Posterior cingulate gyrus (tissue), 11 donors: ENCODE measurements around the gene HEXD.
"Not testable (repeated sequence)": the region's sequence is repeated elsewhere in the genome, so short reads cannot be mapped to it uniquely, and the experiment has no call there.

Source experiments
- DNase-seq, 10 donors: peaks; one replicate each; pipeline versions ENCODE4 v3.0.0 to v3.0.0-alpha.2; 2020 to 2021; ENCODE audit warnings: mixed read lengths in 3 of 10
- intact Hi-C: fragments of 100-400 bp; cut with DNase I; formaldehyde crosslinking; loops from one replicate; pipeline ENCODE4 v1.15.1; 2023

HEXD gene

DNA sequence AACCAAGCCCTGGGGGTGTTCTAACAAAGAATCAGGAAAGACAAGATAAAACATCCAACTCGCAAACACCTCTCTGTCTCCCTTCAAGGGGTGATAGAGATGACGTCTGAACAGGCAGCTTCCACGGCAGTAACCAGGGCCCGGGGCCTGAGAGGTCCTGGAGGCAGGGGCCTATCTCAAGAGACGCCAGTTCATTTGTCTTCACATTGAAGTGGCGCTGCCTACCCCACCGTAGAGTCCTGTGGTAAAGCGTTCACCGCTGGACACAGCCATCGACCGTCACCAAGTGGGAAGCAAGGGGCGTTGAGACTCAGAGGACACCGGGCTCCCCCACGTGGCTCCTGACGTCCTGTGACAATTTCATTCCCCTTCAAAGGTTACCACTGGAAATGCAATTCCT is 25.2 kb upstream of the HEXD start:
- DNase-seq = peak in 1 of 10 donors; percentile 77
- intact Hi-C loops = no loop called here

DNA sequence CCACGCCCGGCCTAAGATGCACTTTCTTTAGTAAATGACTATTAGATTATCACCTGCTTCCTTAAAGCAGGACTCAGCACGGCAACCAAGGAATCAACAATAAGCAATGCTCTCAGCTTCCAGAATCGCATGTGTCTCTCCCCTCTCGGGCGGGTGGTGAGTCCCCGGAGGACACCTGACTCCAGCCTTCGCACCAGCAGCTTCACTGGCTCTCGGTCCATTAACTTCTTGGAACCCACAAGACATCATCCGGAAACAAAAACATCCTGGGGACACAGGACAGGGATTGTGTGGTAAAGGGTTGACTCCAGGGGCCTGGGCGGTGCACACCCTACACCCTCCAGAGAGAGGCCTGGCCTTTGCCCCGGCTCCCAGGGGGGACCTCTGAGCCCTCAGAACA is 23.9 kb upstream of the HEXD start:
- peak in 1 of 10 donors; percentile 14 for DNase-seq
- intact Hi-C loops = no loop called here

DNA sequence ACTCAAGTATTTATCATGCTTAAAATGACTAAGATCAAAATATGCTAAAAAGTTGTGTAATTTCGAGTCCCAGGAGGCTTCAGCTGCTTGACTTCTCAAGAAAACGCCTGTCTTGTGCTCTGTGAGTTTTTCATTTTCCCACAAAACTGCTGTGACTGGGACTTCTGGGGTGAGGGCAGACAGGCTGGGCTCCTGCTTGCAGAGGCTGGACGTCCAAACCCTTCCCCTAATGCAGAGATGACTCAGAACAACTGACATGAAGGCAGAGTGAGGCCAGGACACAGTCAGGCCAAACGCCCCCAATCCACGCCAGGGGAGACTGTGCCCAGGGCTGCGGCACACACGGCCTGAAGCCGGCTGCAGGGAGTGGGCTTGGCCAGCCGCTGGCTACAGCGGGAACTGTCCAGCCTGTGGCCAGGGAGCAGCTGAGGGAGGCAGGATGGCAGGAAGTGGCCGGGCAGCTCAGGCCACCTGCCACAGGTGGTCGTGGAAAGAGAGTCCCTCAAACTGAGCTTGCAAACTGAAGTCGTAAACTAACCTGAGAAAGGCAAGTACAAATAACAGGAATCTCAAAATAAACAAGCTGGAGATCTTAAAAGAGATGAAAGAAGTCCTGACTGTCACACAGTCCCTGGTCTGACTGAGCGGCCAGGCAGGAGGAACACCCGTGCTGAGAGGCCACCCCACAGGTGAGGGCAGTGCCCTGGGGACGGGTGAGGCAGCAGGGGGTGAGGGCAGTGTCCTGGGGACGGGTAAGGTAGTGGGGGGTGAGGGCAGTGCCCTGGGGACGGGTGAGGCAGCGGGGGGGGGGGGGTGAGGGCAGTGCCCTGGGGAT is 21.3 kb upstream of the HEXD start:
- peak in 3 of 10 donors; percentile 31 to 64 (median 57) for DNase-seq

DNA sequence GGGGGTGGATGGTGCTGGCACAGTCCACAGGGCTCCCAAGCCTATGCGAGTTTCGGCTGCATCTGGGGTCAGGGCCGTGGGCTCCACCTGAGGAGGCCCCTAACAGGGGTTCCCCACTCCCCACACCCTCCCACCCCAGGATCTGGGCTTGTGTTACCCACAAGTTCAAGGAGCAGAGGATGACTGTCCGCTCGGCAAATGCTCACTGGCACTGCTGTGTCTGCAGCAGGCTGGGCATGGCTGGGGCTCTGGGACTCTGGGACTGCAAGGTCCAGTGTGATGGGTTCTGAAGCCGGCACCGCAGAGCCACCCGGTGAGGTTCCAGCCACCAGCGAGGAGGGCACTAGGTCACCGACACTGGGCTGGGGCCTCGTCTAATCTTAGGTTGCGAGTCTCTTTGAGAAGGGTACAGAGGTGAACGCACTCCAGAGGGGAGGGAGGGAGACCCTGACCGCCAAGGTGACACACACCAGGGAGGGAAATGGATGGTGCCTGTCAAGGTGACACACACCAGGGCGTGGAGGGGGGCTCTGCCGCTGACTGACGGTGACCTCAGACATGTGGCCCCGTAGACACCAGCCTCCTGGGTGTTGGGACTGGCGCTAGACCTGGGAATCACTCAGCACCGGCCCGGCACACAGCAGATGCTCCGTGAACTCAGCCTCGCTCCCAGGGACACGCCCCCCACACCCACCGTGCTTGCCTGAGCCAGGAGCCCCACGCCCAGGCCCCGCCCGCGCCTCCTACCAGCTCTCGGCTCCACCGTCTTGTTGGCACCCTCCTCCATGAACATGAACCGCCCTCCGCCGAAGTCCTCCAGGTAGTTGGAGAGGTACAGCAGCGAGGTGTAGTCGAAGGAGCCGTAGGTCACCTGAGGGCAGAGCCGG is 20.5 kb upstream of the HEXD start:
- DNase-seq = peak in 3 of 10 donors; percentile 63 to 77 (median 74)

More for the DNA sequence above, 21.3 kb upstream of the HEXD start:
- intact Hi-C loops = no loop called here

DNA sequence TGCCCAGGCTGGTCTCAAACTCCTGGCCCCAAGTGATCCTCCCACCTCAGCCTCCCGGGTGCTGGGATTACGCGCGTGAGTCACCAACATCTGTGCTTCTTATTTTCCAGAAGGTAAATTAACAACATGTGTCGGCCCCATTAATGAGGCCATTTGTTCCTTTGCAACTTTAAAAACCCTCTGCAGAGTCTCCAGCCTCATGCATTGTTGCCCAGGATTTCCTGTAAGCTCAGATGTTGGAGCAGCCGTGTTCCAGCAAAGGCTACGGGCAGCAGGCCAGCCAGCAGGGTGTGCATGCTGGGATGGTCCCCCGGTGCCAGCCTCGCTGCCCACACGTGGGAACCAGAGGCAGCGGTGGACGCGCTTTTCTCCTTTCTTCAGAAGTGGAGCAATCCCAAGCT is 19.1 kb upstream of the HEXD start:
- intact Hi-C loops = no loop called here
- DNase-seq = peak; percentile 39 to 97 (median 81)

More for the DNA sequence above, 20.5 kb upstream of the HEXD start:
- intact Hi-C loops = no loop called here

DNA sequence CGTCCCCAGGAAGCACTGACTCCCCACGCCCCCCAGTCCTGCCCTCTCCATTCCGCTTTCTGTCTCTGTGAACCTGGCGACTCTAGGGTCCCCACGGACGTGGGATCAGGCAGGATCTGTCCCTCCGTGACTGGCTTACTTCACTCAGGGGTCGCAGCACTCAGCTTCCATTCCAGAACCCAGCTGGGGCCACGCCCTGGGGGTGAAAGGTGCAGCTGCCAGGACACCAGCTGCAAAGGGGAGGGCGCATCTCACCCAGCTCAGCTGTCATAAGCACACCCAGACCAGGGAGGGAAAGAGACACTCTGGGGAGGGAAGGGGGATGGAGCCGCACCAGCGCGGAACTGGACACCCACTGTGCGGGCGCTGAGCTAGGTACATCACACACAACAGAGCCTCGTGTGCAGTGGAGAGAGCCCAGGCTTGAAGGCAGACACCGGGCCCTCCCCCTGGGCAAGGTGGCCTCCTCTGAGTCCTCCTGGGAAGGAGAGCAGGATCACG is 18.5 kb upstream of the HEXD start:
- peak in 2 of 10 donors; percentile 61 to 71 for DNase-seq
- intact Hi-C loops = no loop called here

DNA sequence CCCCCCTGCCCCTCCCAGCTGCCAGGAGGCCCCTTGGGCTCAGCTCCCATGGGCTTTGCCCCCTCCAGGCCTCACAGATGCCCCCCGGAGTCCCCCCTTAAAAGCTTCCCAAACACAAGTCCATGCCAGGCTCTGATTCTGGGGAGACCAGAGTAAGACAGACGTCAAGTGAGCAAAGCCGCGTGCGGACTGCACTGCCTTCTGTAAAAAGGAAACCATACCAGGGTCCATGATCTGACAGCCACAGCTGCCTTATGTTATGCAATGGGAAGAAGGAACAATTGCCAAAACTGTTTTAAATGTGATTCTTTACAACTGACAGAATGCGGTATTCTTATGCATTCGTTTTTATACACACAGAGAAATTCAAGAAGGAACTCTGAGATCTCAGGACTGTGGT is 17.9 kb upstream of the HEXD start:
- intact Hi-C loops = no loop called here
- peak in 1 of 10 donors; percentile 74 for DNase-seq

DNA sequence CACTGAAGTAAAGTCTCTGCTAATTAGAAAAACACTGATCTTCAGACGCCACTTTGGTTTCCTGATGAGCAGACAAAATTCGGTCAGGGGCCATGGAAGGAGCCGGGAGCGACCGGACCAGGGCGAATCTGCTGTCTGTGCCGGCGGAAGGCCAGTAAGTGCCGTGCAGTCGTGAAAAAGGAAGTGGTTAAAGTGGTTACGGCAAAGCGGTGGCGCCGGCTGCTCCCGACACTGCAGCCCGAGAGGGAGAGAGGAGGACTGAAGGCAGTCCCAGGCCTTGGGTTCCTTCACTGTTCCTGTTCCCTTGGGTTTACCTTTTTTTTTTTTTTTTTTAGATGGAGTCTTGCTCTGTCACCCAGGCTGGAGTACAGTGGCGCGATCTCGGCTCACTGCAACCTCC is 17.3 kb upstream of the HEXD start:
- peak in 3 of 10 donors; percentile 34 to 88 (median 74) for DNase-seq
- intact Hi-C loops = no loop called here

DNA sequence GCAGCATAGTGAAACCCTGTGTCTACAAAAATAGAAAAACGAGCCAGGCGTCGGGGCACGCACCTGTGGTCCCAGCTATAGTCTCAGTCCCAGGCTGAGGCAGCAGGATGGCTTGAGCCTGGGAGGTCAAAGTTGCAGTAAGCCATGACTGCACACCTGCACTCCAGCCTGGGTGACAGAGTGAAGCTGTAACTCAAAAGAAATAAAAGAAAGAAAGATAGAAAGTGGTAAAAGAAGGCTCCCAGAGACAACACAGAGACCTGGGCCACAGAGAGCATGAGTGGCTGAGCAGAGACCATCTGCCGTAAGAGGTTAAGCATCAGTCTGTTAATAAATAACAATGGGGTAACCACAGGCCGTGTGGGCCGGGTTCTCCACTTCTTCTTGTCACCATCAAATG is 15.3 kb upstream of the HEXD start:
- intact Hi-C loops = no loop called here
- DNase-seq = peak in 1 of 10 donors; percentile 52

DNA sequence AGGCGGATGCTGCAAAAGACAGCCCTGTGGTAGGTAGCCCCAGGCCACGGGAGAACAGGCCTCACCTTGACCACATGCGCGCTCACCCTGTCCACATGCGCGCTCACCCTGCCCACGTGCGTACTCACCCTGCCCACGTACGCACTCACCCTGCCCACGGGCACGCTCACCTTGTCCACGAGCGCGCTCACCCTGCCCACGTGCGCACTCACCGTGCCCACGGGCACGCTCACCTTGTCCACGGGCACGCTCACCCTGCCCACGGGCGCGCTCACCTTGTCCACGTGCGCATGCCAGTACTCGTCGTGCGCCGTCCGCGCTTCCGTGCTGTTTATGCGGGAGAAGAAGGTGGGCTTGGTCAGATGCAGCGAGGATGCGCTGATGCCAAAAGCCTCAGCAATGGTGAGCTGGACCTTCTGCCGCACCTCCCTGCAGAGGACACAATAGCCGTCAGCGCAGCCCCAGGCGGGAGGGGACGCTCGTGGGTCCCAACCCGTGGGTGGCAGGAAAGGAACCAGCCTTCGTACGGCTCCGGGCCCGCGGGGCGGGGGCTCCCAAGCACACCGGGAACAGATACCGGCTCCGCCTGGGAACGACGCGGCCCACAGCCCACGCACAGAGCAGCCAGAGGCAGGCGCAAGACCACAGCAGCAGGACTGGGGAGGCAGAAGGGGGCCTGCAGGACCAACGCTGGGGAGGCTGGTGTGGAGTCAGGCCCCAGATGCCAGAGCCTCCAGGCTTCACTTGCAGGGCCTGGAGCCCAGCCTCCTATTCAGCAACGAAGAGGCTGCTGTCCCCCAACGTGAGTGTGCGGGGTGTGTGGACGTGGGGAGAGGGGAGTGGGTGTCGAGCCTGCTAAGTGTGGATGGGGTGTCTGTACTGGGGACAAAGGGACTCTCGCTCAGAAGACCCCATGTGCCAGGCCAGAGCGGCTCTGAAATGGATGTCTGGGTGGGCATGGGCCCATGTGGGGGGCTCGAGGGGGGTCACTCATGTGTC is 14.2 kb upstream of the HEXD start:
- peak in 1 of 10 donors; percentile 57 for DNase-seq
- intact Hi-C loops = no loop called here

DNA sequence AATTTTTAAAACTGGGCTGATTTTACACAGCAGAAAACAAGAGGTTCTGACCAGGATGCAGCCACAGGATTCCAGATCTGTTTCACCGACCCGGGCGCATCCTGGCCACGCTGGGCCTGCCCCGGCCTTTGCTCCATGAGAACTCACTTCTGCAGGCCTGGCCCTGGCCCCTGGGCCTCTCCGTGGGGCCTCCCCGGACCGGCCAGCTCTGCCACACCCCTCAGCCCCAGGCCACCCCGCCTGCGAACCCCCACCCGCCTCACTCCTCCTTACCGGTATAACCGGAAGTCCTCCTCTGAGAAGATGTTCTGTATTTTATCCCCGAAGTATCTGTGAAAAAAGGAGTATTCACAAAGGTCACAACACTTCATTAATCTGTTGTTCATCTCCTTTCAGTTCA is 13.1 kb upstream of the HEXD start:
- DNase-seq = peak in 1 of 10 donors; percentile 45
- intact Hi-C loops = no loop called here

DNA sequence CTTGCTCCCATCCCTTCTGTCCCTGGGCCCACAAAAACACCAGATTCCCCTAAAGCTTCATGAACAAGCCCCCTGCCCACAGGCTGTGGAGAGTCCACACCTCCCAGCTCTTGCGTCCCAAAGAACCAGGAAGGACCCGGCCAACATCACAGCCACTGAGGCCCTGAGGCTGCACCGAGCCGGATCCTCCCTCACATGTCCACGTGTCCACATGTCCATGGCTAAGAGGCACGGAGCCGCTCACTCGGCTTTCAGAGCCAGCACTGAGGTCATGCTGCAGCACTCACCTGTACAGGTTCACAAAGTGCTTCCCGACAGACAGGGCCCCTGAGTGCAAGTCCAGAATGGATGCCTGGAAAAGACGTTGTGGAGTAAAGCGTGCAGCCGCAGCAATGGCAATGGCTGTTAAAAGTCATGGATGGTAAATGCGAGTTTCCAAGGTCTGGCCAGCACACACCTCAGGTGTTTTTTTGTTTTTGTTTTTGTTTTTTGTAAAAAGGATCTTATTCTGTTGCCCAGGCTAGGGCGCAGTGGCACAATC is 11.9 kb upstream of the HEXD start:
- intact Hi-C loops = no loop called here
- peak in 1 of 10 donors; percentile 53 for DNase-seq

DNA sequence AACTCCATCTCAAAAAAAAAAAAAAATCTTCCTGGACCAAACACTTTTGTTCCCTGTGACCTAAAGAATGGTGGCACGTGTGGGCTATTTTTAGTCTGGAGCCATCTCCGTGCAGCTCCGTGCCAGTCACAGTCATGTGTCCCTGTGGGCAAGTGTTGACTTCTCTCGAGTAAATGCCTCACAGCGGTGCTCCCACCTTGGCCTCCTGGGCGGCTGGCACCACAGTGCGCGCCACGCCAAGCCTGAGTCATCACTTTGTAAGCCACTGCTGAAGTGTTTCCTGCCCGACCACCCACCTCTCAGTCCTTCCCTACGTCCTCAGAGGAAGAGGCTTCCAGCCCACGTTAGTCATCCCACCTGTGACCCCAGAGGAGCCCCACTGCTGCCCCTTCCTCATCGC is 10.9 kb upstream of the HEXD start:
- intact Hi-C loops = no loop called here
- peak in 1 of 10 donors; percentile 49 for DNase-seq

DNA sequence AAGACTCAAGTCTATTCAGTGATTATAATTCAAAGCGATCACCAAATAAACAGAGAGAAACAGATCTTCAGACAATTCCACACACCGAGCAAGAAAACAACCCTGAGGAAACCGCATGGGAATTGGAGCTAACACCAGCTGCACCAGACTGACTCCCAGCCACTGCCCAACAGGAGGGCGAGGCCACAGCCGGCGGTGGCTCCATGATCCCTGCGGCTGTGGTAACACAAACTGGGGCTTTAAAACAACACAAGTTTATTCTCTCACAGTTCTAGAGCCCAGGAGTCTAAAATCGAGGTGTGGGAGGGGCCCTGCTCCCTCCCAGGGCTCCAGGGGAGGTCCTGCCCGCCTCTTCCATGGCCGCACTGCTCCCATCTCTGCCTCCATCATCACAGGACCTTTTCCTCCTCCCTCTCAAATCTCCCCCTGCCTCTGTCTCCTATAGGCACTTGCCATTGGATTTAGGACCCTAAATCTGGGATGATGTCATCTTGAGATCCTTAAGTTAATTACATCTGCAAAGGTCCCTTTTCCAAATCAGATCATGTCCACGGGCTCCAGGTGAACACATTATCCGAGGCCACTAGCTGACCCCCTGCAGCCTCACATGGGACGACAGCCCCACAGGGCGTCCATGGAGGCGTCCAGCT is 9.7 kb upstream of the HEXD start:
- DNase-seq = peak in 1 of 10 donors; percentile 32

DNA sequence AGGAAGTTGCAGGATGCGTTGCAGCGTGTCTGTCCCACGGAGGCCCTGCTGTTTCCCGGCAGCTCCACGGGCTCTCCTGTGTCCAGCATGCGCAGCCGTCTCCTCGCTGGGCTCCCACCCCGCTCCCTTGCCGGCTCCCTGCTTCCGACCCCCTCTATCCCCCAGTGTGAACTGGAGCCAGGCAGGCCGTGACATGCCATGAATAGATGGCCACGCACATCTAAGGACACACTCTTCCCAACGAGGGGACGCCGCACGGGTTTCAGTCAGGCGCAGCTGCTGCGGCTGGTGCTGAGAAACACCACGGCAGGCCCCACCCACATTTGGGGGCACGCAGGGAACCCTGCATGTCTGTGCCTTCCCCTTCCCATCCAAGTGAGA is 9.2 kb upstream of the HEXD start:
- DNase-seq = no peak
- intact Hi-C loops = no loop called here

More for the DNA sequence above, 9.7 kb upstream of the HEXD start:
- intact Hi-C loops = no loop called here

DNA sequence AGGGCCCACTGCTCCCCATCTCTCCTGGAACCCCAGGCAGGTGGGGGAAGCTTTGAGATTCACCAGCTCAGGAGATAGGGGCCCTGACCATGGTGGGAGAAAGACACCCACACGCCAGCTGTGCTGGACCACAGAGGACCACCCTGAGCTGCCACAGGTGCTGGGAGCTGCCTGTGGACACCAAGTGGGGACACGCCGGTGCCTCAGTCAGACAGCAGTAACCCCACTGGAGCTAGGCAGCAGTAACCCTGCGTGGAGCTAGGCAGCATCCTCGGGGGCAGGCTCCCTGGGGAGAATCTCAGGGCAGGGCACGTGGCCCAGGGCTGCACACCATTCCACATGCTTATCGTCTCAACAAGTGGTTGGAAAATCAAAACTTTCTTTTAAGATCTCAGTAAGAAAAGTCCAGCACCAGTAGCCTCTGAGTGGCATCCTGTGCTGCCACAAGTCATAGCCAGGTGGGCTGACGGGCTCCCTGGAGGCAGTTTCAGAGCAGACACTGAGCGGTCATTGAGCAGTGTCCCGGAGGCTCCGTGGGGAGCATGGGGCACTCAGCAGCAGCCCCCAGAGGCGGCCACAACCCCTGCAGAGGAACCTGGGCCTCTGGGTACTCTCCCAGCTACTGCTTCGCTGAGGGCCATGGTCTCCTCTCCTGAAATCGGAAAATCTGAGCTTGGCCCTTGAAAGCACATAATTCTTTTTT is 8.0 kb upstream of the HEXD start:
- intact Hi-C loops = loop anchor here (10.0 kb wide), 1 partner anchor 165 kb away; no protein-coding TSS in a partner anchor
- no peak for DNase-seq

DNA sequence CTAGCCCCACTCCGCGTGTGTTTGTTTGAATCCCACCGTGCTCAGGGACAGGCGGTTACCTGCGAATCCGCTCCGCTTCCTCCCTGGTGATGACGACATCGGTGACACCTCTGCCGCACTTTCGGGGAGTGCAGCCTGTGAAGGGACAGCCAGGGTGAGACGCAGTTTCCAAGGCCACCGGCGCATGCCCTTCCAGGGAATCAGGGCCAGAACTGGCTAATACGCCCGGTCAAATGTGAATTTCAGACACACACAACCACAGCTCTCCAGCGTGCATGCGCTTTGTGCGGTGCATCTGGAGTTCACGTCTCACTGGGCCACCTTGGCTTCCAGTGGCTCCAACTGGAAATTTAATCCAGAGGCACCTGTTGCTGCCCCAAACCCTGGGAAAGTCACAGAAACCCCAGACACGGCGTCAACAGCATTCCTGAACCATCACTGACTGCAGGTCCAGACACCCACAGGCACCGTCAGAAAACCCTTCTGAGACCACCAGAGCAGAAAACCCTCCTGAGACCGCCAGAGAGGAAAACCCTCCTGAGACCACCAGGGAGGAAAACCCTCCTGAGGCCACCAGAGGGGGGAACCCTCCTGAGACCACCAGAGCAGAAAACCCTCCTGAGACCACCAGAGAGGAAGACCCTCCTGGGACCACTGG is 6.6 kb upstream of the HEXD start:
- intact Hi-C loops = loop anchor here (10.0 kb wide), 1 partner anchor 167 kb away; no protein-coding TSS in a partner anchor
- no peak for DNase-seq

DNA sequence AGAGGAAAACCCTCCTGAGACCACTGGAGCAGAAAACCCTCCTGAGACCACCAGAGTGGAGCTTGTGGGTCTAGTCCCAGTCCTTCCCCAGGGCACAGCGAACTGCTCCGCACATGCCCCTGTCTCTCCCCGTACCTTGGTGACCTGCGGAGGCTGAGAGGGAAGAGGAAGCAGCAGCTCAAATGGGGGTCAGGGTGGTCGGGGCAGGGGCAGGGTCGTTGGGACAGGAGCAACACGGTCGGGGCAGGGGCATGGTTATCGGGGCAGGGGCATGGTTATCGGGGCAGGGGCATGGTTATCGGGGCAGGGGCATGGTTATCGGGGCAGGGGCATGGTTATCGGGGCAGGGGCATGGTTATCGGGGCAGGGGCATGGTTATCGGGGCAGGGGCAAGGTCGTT is 6.1 kb upstream of the HEXD start:
- intact Hi-C loops = loop anchor here (10.0 kb wide), 1 partner anchor 167 kb away; no protein-coding TSS in a partner anchor
- not testable (repeated sequence) for DNase-seq
